SK-N-SH treated with all-trans-retinoic acid at 6 μM for 48 hours (cell line): Measurements from ENCODE around the gene BBS1.

Experiments used
- ATAC-seq: fragments of 200-7000 bp; cut with Tn5 transposase; 3 replicates; pipeline ENCODE4 v1.9.1; 2020; ENCODE audit warnings: mild to moderate bottlenecking, moderate library complexity
- BACH2 ChIP-seq: fragments of 250-450 bp; sonication (Bioruptor Pico); IDR thresholded peaks from 2 replicates; pipeline ENCODE4 v1.9.0; 2021; ENCODE audit warnings: mild to moderate bottlenecking, borderline replicate concordance
- CREB5 ChIP-seq: fragments of 250-450 bp; sonication (Bioruptor Pico); IDR thresholded peaks from 2 replicates; pipeline ENCODE4 v1.5.1; 2020; ENCODE audit warnings: low read depth, mild to moderate bottlenecking, moderate library complexity
- ESRRG ChIP-seq: fragments of 250-450 bp; sonication (Bioruptor Pico); IDR thresholded peaks from 2 replicates; pipeline ENCODE4 v1.6.1; 2021; ENCODE audit warnings: mild to moderate bottlenecking
- OSR1 ChIP-seq: fragments of 250-450 bp; sonication (Bioruptor Pico); IDR thresholded peaks from 2 replicates; pipeline ENCODE4 v1.8.0; 2022; ENCODE audit warnings: moderate library complexity, mild to moderate bottlenecking, inconsistent platforms
- PATZ1 ChIP-seq: fragments of 250-450 bp; sonication (Bioruptor Pico); IDR thresholded peaks from 2 replicates; pipeline ENCODE4 v1.8.0; 2020; ENCODE audit warnings: mild to moderate bottlenecking, moderate library complexity, borderline replicate concordance
- RARB ChIP-seq: fragments of 250-450 bp; sonication (Bioruptor Pico); IDR thresholded peaks from 2 replicates; pipeline ENCODE4 v1.8.0; 2021; ENCODE audit warnings: mild to moderate bottlenecking, moderate library complexity
- SNAI2 ChIP-seq: fragments of 250-450 bp; sonication (Bioruptor Pico); IDR thresholded peaks from 2 replicates; pipeline ENCODE4 v1.5.0; 2020; ENCODE audit warnings: mild to moderate bottlenecking, moderate library complexity
- TCF4 ChIP-seq: fragments of 250-450 bp; sonication (Bioruptor Pico); IDR thresholded peaks from 2 replicates; pipeline ENCODE4 v1.8.0; 2021; ENCODE audit warnings: mild to moderate bottlenecking, moderate library complexity, borderline replicate concordance
- TOX ChIP-seq: fragments of 250-450 bp; sonication (Bioruptor Pico); IDR thresholded peaks from 2 replicates; pipeline ENCODE4 v1.8.0; 2021; ENCODE audit warnings: mild to moderate bottlenecking, moderate library complexity, borderline replicate concordance
- TSHZ2 ChIP-seq: fragments of 250-450 bp; sonication (Bioruptor Pico); IDR thresholded peaks from 2 replicates; pipeline ENCODE4 v1.5.0; 2020; ENCODE audit warnings: mild to moderate bottlenecking, moderate library complexity
- ZC3H10 ChIP-seq: fragments of 250-450 bp; sonication (Bioruptor Pico); IDR thresholded peaks from 2 replicates; pipeline ENCODE4 v1.5.1; 2021; ENCODE audit warnings: mild to moderate bottlenecking, moderate library complexity
- ZFP3 ChIP-seq: fragments of 250-450 bp; sonication (Bioruptor Pico); IDR thresholded peaks from 2 replicates; pipeline ENCODE4 v1.5.0; 2020; ENCODE audit warnings: mild to moderate bottlenecking, moderate library complexity
- ZNF565 ChIP-seq: fragments of 450-650 bp; formaldehyde crosslinking; conservative IDR thresholded peaks from 2 replicates; pipeline ENCODE4 v1.5.0; 2020; ENCODE audit warnings: low read depth, mild to moderate bottlenecking, moderate library complexity
- ZNF70 ChIP-seq: fragments of 450-650 bp; formaldehyde crosslinking; IDR thresholded peaks from 2 replicates; pipeline ENCODE4 v1.5.0; 2020; ENCODE audit warnings: mild to moderate bottlenecking, moderate library complexity
- ZNF8 ChIP-seq: fragments of 450-650 bp; formaldehyde crosslinking; IDR thresholded peaks from 2 replicates; pipeline ENCODE4 v1.5.0; 2020; ENCODE audit warnings: mild to moderate bottlenecking, moderate library complexity
- TF ChIP-seq, protein P1 (sequence below): fragments of 250-450 bp; sonication (Bioruptor Pico); IDR thresholded peaks from 2 replicates; pipeline ENCODE4 v1.8.0; 2021; ENCODE audit warnings: low read depth, mild to moderate bottlenecking, moderate library complexity, borderline replicate concordance
- TF ChIP-seq, protein P2 (sequence below): fragments of 250-450 bp; sonication (Bioruptor Pico); IDR thresholded peaks from 2 replicates; pipeline ENCODE4 v1.5.1; 2021; ENCODE audit warnings: mild to moderate bottlenecking, moderate library complexity

The BBS1 gene

GRCh38 chr11:66569076-66569475, 58.6 kb downstream of the BBS1 start (continued):
- TF ChIP-seq CREB5 (CRISPR knock-in tag) = no peak
- no peak for TF ChIP-seq ZNF70 (CRISPR knock-in tag)
- TF ChIP-seq ESRRG = no peak
- TF ChIP-seq, all 23 proteins: peak for 0

DNA sequence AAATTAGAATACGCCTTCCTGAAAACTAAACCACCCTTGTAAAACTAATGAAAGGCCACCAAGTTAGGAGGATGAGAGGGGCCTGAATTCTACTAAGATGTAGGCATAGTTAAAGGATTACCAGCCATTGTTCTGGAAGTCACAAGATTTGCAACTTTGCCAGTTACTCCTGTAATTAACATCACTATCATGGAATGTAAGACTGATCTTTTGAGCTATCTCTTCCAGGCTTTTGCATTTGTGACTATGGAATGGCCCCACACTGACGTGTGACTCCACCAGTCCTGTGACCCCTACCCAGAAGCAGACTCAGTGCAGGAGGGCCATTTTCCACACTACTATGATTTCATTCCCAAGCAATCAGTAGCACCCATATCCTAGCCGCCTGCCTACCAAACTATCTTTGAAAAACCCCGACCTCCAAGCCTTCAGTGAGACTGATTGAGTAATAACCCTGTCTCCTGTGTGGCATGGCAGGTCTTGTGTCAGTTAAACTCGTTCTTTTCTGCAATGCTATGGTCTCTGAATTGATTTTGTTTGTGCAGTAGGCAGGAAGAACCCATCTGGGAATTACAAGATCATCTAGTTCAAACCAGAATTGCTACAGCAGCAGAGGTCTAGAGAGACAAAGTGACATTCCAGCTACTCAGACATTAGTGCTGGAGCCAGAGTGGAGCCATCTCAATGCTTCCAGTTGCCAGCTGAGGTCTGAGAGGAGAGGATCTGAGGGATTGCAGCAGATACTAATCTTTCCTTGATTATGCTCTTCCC, 59.8 kb downstream of the BBS1 start:
- no peak for ATAC-seq
- no peak for TF ChIP-seq RARB (CRISPR knock-in tag)
- TF ChIP-seq OSR1 = no peak
- no peak for TF ChIP-seq TSHZ2 (CRISPR knock-in tag)
- no peak for TF ChIP-seq CREB5 (CRISPR knock-in tag)
- no peak for TF ChIP-seq TOX
- TF ChIP-seq ZFP3 (CRISPR knock-in tag) = no peak
- no peak for TF ChIP-seq ZNF8 (CRISPR knock-in tag)
- TF ChIP-seq, protein P1, sequence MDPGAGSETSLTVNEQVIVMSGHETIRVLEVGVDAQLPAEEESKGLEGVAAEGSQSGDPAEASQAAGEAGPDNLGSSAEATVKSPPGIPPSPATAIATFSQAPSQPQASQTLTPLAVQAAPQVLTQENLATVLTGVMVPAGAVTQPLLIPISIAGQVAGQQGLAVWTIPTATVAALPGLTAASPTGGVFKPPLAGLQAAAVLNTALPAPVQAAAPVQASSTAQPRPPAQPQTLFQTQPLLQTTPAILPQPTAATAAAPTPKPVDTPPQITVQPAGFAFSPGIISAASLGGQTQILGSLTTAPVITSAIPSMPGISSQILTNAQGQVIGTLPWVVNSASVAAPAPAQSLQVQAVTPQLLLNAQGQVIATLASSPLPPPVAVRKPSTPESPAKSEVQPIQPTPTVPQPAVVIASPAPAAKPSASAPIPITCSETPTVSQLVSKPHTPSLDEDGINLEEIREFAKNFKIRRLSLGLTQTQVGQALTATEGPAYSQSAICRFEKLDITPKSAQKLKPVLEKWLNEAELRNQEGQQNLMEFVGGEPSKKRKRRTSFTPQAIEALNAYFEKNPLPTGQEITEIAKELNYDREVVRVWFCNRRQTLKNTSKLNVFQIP = no peak
- no peak for TF ChIP-seq PATZ1 (CRISPR knock-in tag)

DNA sequence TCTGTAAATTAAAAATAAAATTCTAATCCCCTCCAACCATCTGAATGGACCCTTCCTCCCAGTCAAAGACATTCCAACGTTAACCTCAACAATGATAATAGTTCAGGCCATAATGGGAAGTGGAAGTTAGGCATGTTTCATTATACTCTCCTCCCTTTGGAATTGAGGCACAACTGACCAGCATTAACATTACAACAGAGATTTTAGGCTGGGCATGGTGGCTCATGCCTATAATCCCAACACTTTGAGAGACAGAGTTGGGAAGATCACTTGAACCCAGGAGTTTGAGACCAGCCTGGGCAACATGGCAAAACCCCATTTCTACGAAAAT, 60.4 kb downstream of the BBS1 start:
- no peak for ATAC-seq
- TF ChIP-seq OSR1 (no peak), ZNF8 (CRISPR knock-in tag) (no peak), TOX (no peak), TCF4 (CRISPR knock-in tag) (no peak), ZNF565 (CRISPR knock-in tag) (no peak), ZFP3 (CRISPR knock-in tag) (no peak), SNAI2 (CRISPR knock-in tag) (no peak)

- TF ChIP-seq, protein P2, sequence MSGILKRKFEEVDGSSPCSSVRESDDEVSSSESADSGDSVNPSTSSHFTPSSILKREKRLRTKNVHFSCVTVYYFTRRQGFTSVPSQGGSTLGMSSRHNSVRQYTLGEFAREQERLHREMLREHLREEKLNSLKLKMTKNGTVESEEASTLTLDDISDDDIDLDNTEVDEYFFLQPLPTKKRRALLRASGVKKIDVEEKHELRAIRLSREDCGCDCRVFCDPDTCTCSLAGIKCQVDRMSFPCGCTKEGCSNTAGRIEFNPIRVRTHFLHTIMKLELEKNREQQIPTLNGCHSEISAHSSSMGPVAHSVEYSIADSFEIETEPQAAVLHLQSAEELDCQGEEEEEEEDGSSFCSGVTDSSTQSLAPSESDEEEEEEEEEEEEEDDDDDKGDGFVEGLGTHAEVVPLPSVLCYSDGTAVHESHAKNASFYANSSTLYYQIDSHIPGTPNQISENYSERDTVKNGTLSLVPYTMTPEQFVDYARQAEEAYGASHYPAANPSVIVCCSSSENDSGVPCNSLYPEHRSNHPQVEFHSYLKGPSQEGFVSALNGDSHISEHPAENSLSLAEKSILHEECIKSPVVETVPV (CRISPR knock-in tag) = no peak
- no peak for TF ChIP-seq BACH2 (CRISPR knock-in tag)
- no peak for TF ChIP-seq RARB (CRISPR knock-in tag)
- TF ChIP-seq ZC3H10 (CRISPR knock-in tag) = no peak
- TF ChIP-seq SNAI2 (CRISPR knock-in tag) = no peak
- TF ChIP-seq ZNF8 (CRISPR knock-in tag) = no peak
- no peak for TF ChIP-seq TOX
- peak; percentile 96 for ATAC-seq
Measured at GRCh38 chr11:66579017-66579606, 68.7 kb downstream of the BBS1 start.
